Activated CD4-positive, CD25-positive, alpha-beta regulatory T cell treated with anti-CD3 and anti-CD28 coated beads, Interleukin-2, amount 50 U/mL, for 72 hours (primary cell): ENCODE data around the gene MPHOSPH10.
"Not testable (repeated sequence)": the region's sequence is repeated elsewhere in the genome, so short reads cannot be mapped to it uniquely, and the experiment has no call there.

Experiments used
- DNase-seq: peaks from one replicate; pipeline ENCODE4 v3.0.0; 2021

The MPHOSPH10 gene

GRCh38 chr2:71122387-71123298, 7.8 kb upstream of the MPHOSPH10 start:
- DNase-seq: no peak

- no peak for DNase-seq
Observed at GRCh38 chr2:71125506-71126294, 4.7 kb upstream of the MPHOSPH10 start.

GRCh38 chr2:71126957-71127356, 3.5 kb upstream of the MPHOSPH10 start:
- no peak for DNase-seq

- DNase-seq: no peak
Observed at GRCh38 chr2:71129114-71129901, 1.1 kb upstream of the MPHOSPH10 start.

- no peak for DNase-seq
Observed at GRCh38 chr2:71129902-71130151, 607 bp upstream of the MPHOSPH10 start.

GRCh38 chr2:71130905-71131244, 441 bp downstream of the MPHOSPH10 start:
- DNase-seq: no peak

- not testable (repeated sequence) for DNase-seq
Observed at GRCh38 chr2:71131387-71132166, 1.1 kb downstream of the MPHOSPH10 start.

GRCh38 chr2:71133603-71134002, 3.2 kb downstream of the MPHOSPH10 start:
- no peak for DNase-seq

- DNase-seq: no peak
Observed at GRCh38 chr2:71136174-71136573, 5.7 kb downstream of the MPHOSPH10 start.

- DNase-seq: no peak
Observed at GRCh38 chr2:71143782-71144181, 13.3 kb downstream of the MPHOSPH10 start.

GRCh38 chr2:71148506-71149063, 18.2 kb downstream of the MPHOSPH10 start:
- DNase-seq: no peak

GRCh38 chr2:71150082-71150816, 19.8 kb downstream of the MPHOSPH10 start:
- DNase-seq: no peak

GRCh38 chr2:71151620-71152019, 21.2 kb downstream of the MPHOSPH10 start:
- no peak for DNase-seq

GRCh38 chr2:71153585-71154224, 23.3 kb downstream of the MPHOSPH10 start:
- DNase-seq: no peak

- DNase-seq: no peak
Observed at GRCh38 chr2:71154279-71154678, 23.8 kb downstream of the MPHOSPH10 start.

- DNase-seq: no peak
Observed at GRCh38 chr2:71154798-71155197, 24.4 kb downstream of the MPHOSPH10 start.

- DNase-seq: no peak
Observed at GRCh38 chr2:71155846-71156245, 25.4 kb downstream of the MPHOSPH10 start.

GRCh38 chr2:71156573-71156972, 26.1 kb downstream of the MPHOSPH10 start:
- no peak for DNase-seq

GRCh38 chr2:71157124-71157793, 26.8 kb downstream of the MPHOSPH10 start:
- DNase-seq: peak; percentile 63

GRCh38 chr2:71166812-71167211, 36.4 kb downstream of the MPHOSPH10 start:
- DNase-seq: no peak

- no peak for DNase-seq
Observed at GRCh38 chr2:71173096-71173495, 42.7 kb downstream of the MPHOSPH10 start.
